Natural killer cell (primary cell): ENCODE results near the gene PARVB. TPM values are rescaled to one million over a fixed set of nuclear protein-coding genes. Genes with fewer than 3 reads are reported as not detected.

ENCODE experiments used
- ATAC-seq, 3 donors: fragments of 150-1000 bp in 2 of 3; fragments of 200-7000 bp in 1 of 3; cut with Tn5 transposase; 1 replicate in 1 of 3; 2 replicates in 2 of 3; pipeline ENCODE4 v1.10.0; 2021; ENCODE audit warnings: mild to moderate bottlenecking in 2 of 3, moderate library complexity in 2 of 3
- DNase-seq, 2 donors: peaks; one replicate each; pipeline versions ENCODE4 v3.0.0 to v3.0.0-alpha.2; 2013 to 2021; ENCODE audit warnings: mixed read lengths in 1 of 2
- H3K27ac ChIP-seq: one replicate; pipeline ENCODE4 v1.5.1; 2013; ENCODE audit warnings: mild to moderate bottlenecking, low read length
- H3K27me3 ChIP-seq: one replicate; pipeline ENCODE4 v1.6.1; 2013; ENCODE audit warnings: low read length; ENCODE audit not compliant: control insufficient read depth, insufficient read depth
- H3K36me3 ChIP-seq: one replicate; pipeline ENCODE4 v1.6.1; 2013; ENCODE audit warnings: low read length; ENCODE audit not compliant: control insufficient read depth, insufficient read depth
- H3K4me1 ChIP-seq: one replicate; pipeline ENCODE4 v1.6.1; 2013; ENCODE audit warnings: low read length; ENCODE audit not compliant: control insufficient read depth, insufficient read depth
- H3K4me3 ChIP-seq: one replicate; pipeline ENCODE4 v1.5.1; 2013; ENCODE audit warnings: low read length
- H3K9me3 ChIP-seq: one replicate; pipeline ENCODE4 v1.6.1; 2013; ENCODE audit warnings: low read length; ENCODE audit not compliant: control insufficient read depth, insufficient read depth
- H3K27ac Mint-ChIP-seq, 2 donors: one replicate each; pipeline ENCODE4 v1.8.0; 2022; ENCODE audit warnings: mild to moderate bottlenecking in 2 of 2, mixed read lengths in 2 of 2, moderate library complexity in 1 of 2
- H3K27me3 Mint-ChIP-seq, 2 donors: one replicate each; pipeline ENCODE4 v1.8.0; 2022; ENCODE audit warnings: low read depth in 2 of 2, mixed read lengths in 2 of 2
- H3K36me3 Mint-ChIP-seq: one replicate; pipeline ENCODE4 v1.8.0; 2022; ENCODE audit warnings: mixed read lengths
- H3K4me1 Mint-ChIP-seq, 2 donors: one replicate each; pipeline ENCODE4 v1.8.0; 2022; ENCODE audit warnings: mixed read lengths in 2 of 2
- H3K4me3 Mint-ChIP-seq: one replicate; pipeline ENCODE4 v1.8.0; 2022; ENCODE audit warnings: mild to moderate bottlenecking, moderate library complexity, mixed read lengths
- H3K9me3 Mint-ChIP-seq, 2 donors: one replicate each; pipeline ENCODE4 v1.8.0; 2022; ENCODE audit warnings: mixed read lengths in 2 of 2
- WGBS: methylation state at CpG from one replicate; pipeline ENCODE4 v1.1.7; 2013; ENCODE audit warnings: missing lambda C conversion rate; ENCODE audit not compliant: insufficient coverage; 5-methylcytosine and 5-hydroxymethylcytosine counted together
- intact Hi-C: fragments of 100-400 bp; cut with micrococcal nuclease; formaldehyde crosslinking; loops from one replicate; pipeline ENCODE4 v1.14.2; 2022
- total RNA-seq, 4 donors: library from RNA; stranded (reverse); fragments of 120-200 nt in 1 of 4; gene quantifications; one replicate each; pipeline versions ENCODE4 v1.2.3 to v1.2.4, GENCODE V29; 2013 to 2022
- TF ChIP-seq, protein P1 (sequence below): fragments of 200-600 bp; IDR thresholded peaks from one replicate; pipeline ENCODE4 v1.8.0; 2022; ENCODE audit warnings: antibody characterized with exemption

PARVB gene
- total RNA-seq, 3 donors from 2014 or later (not counting 1 experiment from before 2014, with no cell fraction given) = 2.9 to 12.5 (median 8.1) TPM

DNA sequence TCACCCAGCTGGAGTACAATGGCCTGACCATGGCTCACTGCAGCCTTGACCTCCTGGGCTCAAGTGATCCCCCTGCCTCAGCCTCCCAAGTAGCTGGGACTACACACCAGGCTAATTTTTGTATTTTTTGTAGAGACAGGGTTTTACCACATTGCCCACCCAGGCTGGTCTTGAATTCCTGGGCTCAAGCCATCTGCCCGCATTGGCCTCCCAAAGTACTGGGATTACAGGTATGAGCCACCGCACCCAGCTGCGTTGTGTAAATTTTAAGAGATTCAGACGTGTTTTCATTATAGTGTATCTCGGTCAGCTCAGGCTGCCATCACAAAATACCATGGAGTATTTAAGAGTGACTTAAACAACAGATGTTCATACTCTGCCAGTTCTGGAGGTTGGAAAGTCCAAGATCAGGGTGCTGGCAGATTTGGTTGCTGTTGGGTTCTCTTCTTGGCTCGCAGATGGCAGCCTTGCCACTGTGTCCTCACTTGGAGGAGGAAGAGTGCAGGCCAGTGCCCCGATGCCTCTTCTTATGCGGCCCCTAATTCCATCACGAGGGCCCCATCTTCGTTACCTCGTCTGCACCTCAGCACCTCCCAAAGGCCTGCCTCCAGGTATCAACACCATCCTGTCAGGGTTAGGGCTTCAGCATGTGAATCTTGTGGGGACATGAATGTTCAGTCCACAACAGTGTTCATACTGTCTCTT lies 32.6 kb upstream of the PARVB start:
- ATAC-seq = no peak

DNA sequence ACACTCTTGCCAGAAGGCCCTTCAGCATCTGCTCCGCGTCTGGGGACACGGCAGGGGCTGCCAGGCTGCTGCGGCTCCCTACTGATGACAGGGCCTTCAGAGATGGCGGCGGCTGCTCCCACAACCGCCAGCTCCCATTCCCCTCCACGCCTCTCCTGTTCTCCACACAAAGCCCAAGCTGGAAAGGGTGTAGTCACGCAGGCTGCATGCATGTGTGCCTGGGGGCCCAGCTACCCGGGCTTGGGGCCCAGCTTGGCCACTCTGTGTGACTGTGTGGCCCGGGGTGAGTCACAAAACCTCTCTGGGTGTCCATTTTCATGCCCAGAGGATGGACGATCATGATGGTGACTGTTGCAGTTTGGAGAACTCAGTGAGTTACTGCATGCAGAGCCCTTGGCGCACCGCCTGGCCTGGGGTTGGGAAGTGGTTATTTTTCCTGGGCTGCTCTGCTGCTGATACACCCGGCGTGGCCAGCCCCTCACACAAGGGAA lies 31.7 kb upstream of the PARVB start:
- WGBS = 91% methylated on average over 13 of the region's 16 CpGs
- no peak overlapping the region for H3K27ac Mint-ChIP-seq

More for the DNA sequence above, 32.6 kb upstream of the PARVB start:
- no peak overlapping the region for H3K4me3 Mint-ChIP-seq
- H3K4me1 Mint-ChIP-seq = peaks cover 19 to 26% of the 10 kb centered on the region in 2 donors
- no peak overlapping the region for H3K27ac Mint-ChIP-seq
- intact Hi-C loops = loop anchor here (10.0 kb wide), 1 partner anchor 693 kb away; no protein-coding TSS in a partner anchor
- H3K27me3 Mint-ChIP-seq = no peaks in the 10 kb centered on the region
- H3K36me3 Mint-ChIP-seq = peaks cover 21% of the 10 kb centered on the region
- H3K36me3 ChIP-seq = peaks cover 35% of the 10 kb centered on the region
- peaks cover 15% of the 10 kb centered on the region for H3K4me1 ChIP-seq
- TF ChIP-seq, protein P1, sequence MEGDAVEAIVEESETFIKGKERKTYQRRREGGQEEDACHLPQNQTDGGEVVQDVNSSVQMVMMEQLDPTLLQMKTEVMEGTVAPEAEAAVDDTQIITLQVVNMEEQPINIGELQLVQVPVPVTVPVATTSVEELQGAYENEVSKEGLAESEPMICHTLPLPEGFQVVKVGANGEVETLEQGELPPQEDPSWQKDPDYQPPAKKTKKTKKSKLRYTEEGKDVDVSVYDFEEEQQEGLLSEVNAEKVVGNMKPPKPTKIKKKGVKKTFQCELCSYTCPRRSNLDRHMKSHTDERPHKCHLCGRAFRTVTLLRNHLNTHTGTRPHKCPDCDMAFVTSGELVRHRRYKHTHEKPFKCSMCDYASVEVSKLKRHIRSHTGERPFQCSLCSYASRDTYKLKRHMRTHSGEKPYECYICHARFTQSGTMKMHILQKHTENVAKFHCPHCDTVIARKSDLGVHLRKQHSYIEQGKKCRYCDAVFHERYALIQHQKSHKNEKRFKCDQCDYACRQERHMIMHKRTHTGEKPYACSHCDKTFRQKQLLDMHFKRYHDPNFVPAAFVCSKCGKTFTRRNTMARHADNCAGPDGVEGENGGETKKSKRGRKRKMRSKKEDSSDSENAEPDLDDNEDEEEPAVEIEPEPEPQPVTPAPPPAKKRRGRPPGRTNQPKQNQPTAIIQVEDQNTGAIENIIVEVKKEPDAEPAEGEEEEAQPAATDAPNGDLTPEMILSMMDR = no peak
- H3K4me3 ChIP-seq = no peak overlapping the region
- no peaks in the 10 kb centered on the region for H3K9me3 Mint-ChIP-seq
- no peak overlapping the region for H3K27ac ChIP-seq
- no peaks in the 10 kb centered on the region for H3K9me3 ChIP-seq
- DNase-seq = no peak
- WGBS = 98% methylated on average over 11 of the region's 11 CpGs
- no peaks in the 10 kb centered on the region for H3K27me3 ChIP-seq

DNA sequence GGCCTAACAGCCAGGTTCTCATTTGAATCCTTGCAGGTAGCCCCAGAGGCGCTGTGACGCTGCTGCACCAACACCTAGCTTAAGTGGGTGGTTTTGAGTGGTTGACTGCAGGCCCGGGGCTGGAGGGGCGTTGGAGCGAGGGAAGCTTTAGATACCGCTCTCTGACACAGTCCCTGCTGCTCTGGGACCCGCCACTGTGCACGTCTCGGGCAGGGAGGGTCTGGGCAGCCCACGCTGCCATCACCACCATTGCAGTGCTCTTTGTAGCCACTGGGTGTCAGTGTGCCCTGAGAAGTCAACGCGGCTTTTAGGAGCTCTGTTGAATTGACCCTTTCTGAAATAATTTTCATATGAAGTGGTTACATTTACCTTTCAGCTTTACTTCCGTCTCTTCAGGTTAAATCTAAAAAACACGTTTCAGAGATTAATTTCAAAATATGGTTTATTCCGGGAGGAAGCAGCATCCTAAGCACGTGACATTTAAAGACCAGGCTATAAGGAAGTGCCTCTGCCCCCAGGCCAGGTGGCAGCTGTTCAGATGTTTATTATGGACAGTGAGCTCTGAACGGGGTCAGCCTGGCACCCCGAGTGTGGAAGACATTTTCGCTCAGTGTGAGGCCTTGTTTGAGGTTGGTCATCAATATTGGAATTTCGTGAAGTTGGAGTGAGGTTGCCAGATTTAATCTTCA lies 30.9 kb upstream of the PARVB start:
- H3K36me3 ChIP-seq = peaks cover 23% of the 10 kb centered on the region
- Mint-ChIP-seq H3K27me3 (no peaks in the 10 kb centered on the region), H3K9me3 (no peaks in the 10 kb centered on the region), H3K4me3 (peak overlapping the region; percentile 64), H3K27ac (peak overlapping the region; percentile 16 to 92), H3K4me1 (peaks cover 21 to 29% of the 10 kb centered on the region in 2 donors), H3K36me3 (peaks cover 10% of the 10 kb centered on the region)
- H3K27me3 ChIP-seq = no peaks in the 10 kb centered on the region
- no peaks in the 10 kb centered on the region for H3K9me3 ChIP-seq
- ATAC-seq (peak; percentile 65 to 80 (median 76)), DNase-seq (peak; percentile 47 to 82)
- WGBS = 37% methylated on average over 20 of the region's 20 CpGs
- TF ChIP-seq, protein P1 = peak; percentile 87
- no peak overlapping the region for H3K27ac ChIP-seq
- intact Hi-C loops = loop anchor here (1.0 to 10.0 kb wide), 4 partner anchors 88 to 692 kb away; no protein-coding TSS in a partner anchor
- no peak overlapping the region for H3K4me3 ChIP-seq
- H3K4me1 ChIP-seq = peaks cover 20% of the 10 kb centered on the region

More for the DNA sequence above, 31.7 kb upstream of the PARVB start:
- Histone ChIP-seq H3K9me3 (no peaks in the 10 kb centered on the region), H3K4me1 (peaks cover 20% of the 10 kb centered on the region), H3K4me3 (no peak overlapping the region), H3K27me3 (no peaks in the 10 kb centered on the region), H3K27ac (no peak overlapping the region), H3K36me3 (peaks cover 27% of the 10 kb centered on the region)
- Mint-ChIP-seq H3K9me3 (no peaks in the 10 kb centered on the region), H3K4me1 (peaks cover 21 to 29% of the 10 kb centered on the region in 2 donors), H3K27me3 (no peaks in the 10 kb centered on the region), H3K4me3 (no peak overlapping the region), H3K36me3 (peaks cover 19% of the 10 kb centered on the region)
- DNase-seq = no peak
- TF ChIP-seq, protein P1 = no peak
- ATAC-seq = no peak
- intact Hi-C loops = loop anchor here (10.0 kb wide), 1 partner anchor 692 kb away; no protein-coding TSS in a partner anchor
